ENCODE data around the gene IQGAP3. TPM values are rescaled to one million over a fixed set of nuclear protein-coding genes. Genes with fewer than 3 reads are reported as not detected.

IQGAP3 gene
- total and polyA plus RNA-seq, 2 experiments from 2014 or later = 5.2 to 5.7 TPM

DNA sequence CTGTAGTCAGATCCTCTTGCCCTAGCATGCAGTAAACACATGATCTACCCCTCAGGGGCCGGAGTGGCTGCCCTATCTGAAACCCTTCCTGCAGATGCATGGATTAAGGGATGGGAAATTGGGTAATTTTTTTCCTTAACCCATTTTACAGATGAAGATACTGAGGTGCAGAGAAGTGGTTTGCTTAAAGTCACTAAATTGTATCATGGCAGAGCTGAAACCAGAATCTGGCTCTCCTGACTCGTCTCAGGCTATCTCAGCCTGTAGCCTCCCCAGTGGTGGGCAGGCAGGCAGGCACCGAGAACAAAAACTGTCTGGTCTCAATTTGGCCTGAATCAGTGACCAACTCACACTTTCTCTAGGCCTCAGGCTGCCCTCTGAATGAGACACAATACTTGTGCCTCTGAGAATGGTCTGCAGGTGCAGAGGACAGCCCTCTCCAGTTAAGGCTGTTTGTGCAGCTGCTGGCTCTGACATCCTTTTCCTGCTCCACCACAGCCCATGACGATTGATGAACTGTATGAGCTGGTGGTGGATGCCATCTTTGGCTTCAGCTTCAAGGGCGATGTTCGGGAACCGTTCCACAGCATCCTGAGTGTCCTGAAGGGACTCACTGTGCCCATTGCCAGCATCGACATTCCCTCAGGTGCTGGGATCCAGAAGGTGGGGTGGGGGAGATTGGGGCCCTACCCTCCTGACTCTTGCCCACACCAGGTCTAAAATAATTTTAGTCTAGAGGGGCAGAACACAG, 20.7 kb upstream of the IQGAP3 start:
- no peak overlapping the region for H2AFZ ChIP-seq
- H4K20me1 ChIP-seq (ENCODE audit: insufficient read depth, poor library complexity, severe bottlenecking) = no peaks in the 10 kb centered on the region
- no peak overlapping the region for H3K4me3 ChIP-seq
- no peaks in the 10 kb centered on the region for H3K36me3 ChIP-seq (replicated peaks; ENCODE audit: insufficient read depth, low read depth)
- peaks cover 12% of the 10 kb centered on the region for H3K79me2 ChIP-seq
- H3K9me2 ChIP-seq (replicated peaks; ENCODE audit: insufficient read depth) = no peaks in the 10 kb centered on the region
- no peak overlapping the region for H3K27ac ChIP-seq
- TF ChIP-seq, protein P1, sequence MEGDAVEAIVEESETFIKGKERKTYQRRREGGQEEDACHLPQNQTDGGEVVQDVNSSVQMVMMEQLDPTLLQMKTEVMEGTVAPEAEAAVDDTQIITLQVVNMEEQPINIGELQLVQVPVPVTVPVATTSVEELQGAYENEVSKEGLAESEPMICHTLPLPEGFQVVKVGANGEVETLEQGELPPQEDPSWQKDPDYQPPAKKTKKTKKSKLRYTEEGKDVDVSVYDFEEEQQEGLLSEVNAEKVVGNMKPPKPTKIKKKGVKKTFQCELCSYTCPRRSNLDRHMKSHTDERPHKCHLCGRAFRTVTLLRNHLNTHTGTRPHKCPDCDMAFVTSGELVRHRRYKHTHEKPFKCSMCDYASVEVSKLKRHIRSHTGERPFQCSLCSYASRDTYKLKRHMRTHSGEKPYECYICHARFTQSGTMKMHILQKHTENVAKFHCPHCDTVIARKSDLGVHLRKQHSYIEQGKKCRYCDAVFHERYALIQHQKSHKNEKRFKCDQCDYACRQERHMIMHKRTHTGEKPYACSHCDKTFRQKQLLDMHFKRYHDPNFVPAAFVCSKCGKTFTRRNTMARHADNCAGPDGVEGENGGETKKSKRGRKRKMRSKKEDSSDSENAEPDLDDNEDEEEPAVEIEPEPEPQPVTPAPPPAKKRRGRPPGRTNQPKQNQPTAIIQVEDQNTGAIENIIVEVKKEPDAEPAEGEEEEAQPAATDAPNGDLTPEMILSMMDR (IDR thresholded peaks at IDR 0.05; ENCODE audit: poor library complexity) = no peak
- TF ChIP-seq EZH2 (IDR thresholded peaks at IDR 0.05; ENCODE audit: borderline replicate concordance) (no peak), EZH2phosphoT487 (IDR thresholded peaks at IDR 0.05; ENCODE audit: low read depth, severe bottlenecking, unreplicated experiment) (no peak)
- H3K4me2 ChIP-seq = peak overlapping the region; percentile 91
- no peaks in the 10 kb centered on the region for H3K9me3 ChIP-seq (ENCODE audit: low read depth)
- DNase-seq (ENCODE audit: low spot score) = no peak
- WGBS (ENCODE audit: low lambda C conversion rate, missing lambda C conversion rate) = 98% methylated on average over 8 of the region's 8 CpGs
- H3K27me3 ChIP-seq = no peaks in the 10 kb centered on the region
- H3K4me1 ChIP-seq (ENCODE audit: insufficient read depth) = peaks cover 3% of the 10 kb centered on the region

DNA sequence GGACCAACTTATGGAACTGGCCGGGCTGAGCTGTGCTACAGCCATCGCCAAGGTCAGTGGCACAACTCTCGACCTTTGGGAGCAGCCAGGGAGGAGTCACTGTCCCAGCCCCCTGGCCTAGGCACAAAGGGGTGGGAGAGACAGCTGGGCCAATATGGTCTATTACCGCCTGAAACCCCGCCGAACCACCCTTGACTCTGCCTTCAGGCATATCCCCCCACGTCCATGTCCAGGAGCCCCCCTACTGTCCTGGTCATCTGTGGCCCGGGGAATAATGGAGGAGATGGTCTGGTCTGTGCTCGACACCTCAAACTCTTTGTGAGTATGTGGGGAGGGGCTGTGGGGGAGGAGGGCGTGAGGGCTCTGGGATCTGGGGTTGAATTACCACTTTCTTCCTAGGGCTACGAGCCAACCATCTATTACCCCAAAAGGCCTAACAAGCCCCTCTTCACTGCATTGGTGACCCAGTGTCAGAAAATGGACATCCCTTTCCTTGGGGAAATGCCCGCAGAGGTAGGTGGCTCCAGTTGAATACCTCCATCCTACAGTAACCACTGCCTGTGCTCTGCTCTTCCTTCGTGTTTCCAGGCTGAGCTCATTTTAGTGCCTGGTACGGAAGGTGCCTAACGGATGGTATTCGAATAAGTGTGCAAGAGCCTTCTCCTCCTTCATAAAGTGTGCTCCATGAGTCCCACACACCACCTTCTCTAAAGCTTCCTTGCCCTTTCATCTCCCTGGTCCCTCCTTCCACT, 20.0 kb upstream of the IQGAP3 start:
- no peak for TF ChIP-seq EZH2 (IDR thresholded peaks at IDR 0.05; ENCODE audit: borderline replicate concordance)
- no peak for TF ChIP-seq EZH2phosphoT487 (IDR thresholded peaks at IDR 0.05; ENCODE audit: low read depth, severe bottlenecking, unreplicated experiment)
- TF ChIP-seq, protein P1 (IDR thresholded peaks at IDR 0.05; ENCODE audit: poor library complexity) = no peak
- peak overlapping the region; percentile 98 for H3K4me3 ChIP-seq
- H4K20me1 ChIP-seq (ENCODE audit: insufficient read depth, poor library complexity, severe bottlenecking) = no peaks in the 10 kb centered on the region
- H3K27me3 ChIP-seq = no peaks in the 10 kb centered on the region
- WGBS (ENCODE audit: low lambda C conversion rate, missing lambda C conversion rate) = 55% methylated on average over 16 of the region's 16 CpGs
- H3K4me1 ChIP-seq (ENCODE audit: insufficient read depth) = peaks cover 3% of the 10 kb centered on the region
- peak overlapping the region; percentile 92 for H3K27ac ChIP-seq
- H3K9me3 ChIP-seq (ENCODE audit: low read depth) = no peaks in the 10 kb centered on the region
- H3K79me2 ChIP-seq = peaks cover 12% of the 10 kb centered on the region
- peak overlapping the region; percentile 91 for H3K4me2 ChIP-seq
- no peaks in the 10 kb centered on the region for H3K9me2 ChIP-seq (replicated peaks; ENCODE audit: insufficient read depth)
- H2AFZ ChIP-seq = peak overlapping the region; percentile 89
- H3K36me3 ChIP-seq (replicated peaks; ENCODE audit: insufficient read depth, low read depth) = no peaks in the 10 kb centered on the region
- DNase-seq (ENCODE audit: low spot score) = no peak

DNA sequence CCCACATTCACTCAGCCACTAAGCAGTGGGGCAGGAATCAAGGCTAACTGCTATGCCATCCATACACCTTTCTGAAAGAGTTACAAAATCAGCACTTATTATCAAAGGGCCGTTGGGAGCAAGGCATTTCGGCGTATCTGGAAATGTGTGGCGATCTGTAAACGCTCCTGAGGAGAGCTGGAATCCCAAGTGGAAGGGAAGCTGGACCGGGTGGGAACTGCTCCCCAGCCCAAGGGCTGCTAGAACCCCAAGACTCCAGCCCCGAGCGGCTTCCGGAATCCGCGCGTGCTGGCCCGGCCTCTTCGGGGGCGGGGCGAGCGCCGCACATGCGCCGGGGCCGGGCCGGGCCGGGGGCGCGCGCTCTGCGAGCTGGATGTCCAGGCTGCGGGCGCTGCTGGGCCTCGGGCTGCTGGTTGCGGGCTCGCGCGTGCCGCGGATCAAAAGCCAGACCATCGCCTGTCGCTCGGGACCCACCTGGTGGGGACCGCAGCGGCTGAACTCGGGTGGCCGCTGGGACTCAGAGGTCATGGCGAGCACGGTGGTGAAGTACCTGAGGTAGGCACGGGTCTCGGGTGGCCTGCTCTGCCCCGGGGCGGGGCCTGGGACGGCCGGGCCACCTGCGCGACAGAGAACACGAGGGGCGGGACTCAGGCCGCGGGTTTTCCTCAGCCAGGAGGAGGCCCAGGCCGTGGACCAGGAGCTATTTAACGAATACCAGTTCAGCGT, 19.2 kb upstream of the IQGAP3 start, which contains the start of gene NAXE:
TSS of gene NAXE (plus strand) at position 345 of the 726 bp plus-strand sequence. CDS start at position 374, 29 bp downstream.
- H3K4me1 ChIP-seq (ENCODE audit: insufficient read depth) = peaks cover 3% of the 10 kb centered on the region
- H3K4me3 ChIP-seq = peak within 1 kb of the TSS; percentile 98
- H3K27ac ChIP-seq = peak within 1 kb of the TSS; percentile 92
- no peaks in the 10 kb centered on the region for H3K9me2 ChIP-seq (replicated peaks; ENCODE audit: insufficient read depth)
- peak within 1 kb of the TSS; percentile 91 for H3K4me2 ChIP-seq
- WGBS (ENCODE audit: low lambda C conversion rate, missing lambda C conversion rate) = 2% methylated on average over 49 of the region's 60 CpGs
- no peaks in the 10 kb centered on the region for H3K9me3 ChIP-seq (ENCODE audit: low read depth)
- no peaks in the 10 kb centered on the region for H4K20me1 ChIP-seq (ENCODE audit: insufficient read depth, poor library complexity, severe bottlenecking)
- no peaks in the 10 kb centered on the region for H3K27me3 ChIP-seq
- peak; percentile 91 for DNase-seq (ENCODE audit: low spot score)
- H3K79me2 ChIP-seq = peaks cover 12% of the 10 kb centered on the region
- peak within 1 kb of the TSS; percentile 94 for H2AFZ ChIP-seq
- TF ChIP-seq EZH2phosphoT487 (IDR thresholded peaks at IDR 0.05; ENCODE audit: low read depth, severe bottlenecking, unreplicated experiment) = no peak
- TF ChIP-seq EZH2 (IDR thresholded peaks at IDR 0.05; ENCODE audit: borderline replicate concordance) = no peak
- TF ChIP-seq, protein P1 (IDR thresholded peaks at IDR 0.05; ENCODE audit: poor library complexity) = no peak
- no peaks in the 10 kb centered on the region for H3K36me3 ChIP-seq (replicated peaks; ENCODE audit: insufficient read depth, low read depth)
